Measurements from ENCODE around the gene ANKRD33B.

ANKRD33B gene

GRCh38 chr5:10591966-10592365 is 28.1 kb downstream of the ANKRD33B start:
- no peak overlapping the region for H3K27ac ChIP-seq
- no peak for TF ChIP-seq CTCF (IDR thresholded peaks at IDR 0.05)
- H3K4me3 ChIP-seq = no peak overlapping the region
- no peak for DNase-seq (ENCODE audit: low spot score)

GRCh38 chr5:10592601-10593000 is 28.7 kb downstream of the ANKRD33B start:
- Histone ChIP-seq H3K4me3 (no peak overlapping the region), H3K27ac (no peak overlapping the region)
- TF ChIP-seq CTCF (IDR thresholded peaks at IDR 0.05) = no peak
- no peak for DNase-seq (ENCODE audit: low spot score)

GRCh38 chr5:10593531-10594181 is 29.8 kb downstream of the ANKRD33B start:
- no peak overlapping the region for H3K27ac ChIP-seq
- no peak for TF ChIP-seq CTCF (IDR thresholded peaks at IDR 0.05)
- H3K4me3 ChIP-seq = no peak overlapping the region
- DNase-seq (ENCODE audit: low spot score) = no peak

GRCh38 chr5:10594591-10595210 is 30.8 kb downstream of the ANKRD33B start:
- no peak for DNase-seq (ENCODE audit: low spot score)
- H3K27ac ChIP-seq = peak overlapping the region; percentile 72 to 81
- TF ChIP-seq CTCF (IDR thresholded peaks at IDR 0.05) = no peak
- H3K4me3 ChIP-seq = no peak overlapping the region

GRCh38 chr5:10595293-10595671 is 31.4 kb downstream of the ANKRD33B start:
- peak overlapping the region; percentile 72 to 81 for H3K27ac ChIP-seq
- H3K4me3 ChIP-seq = peak overlapping the region; percentile 50
- no peak for DNase-seq (ENCODE audit: low spot score)
- no peak for TF ChIP-seq CTCF (IDR thresholded peaks at IDR 0.05)

GRCh38 chr5:10595672-10596309 is 31.9 kb downstream of the ANKRD33B start:
- no peak for TF ChIP-seq CTCF (IDR thresholded peaks at IDR 0.05)
- Histone ChIP-seq H3K4me3 (peak overlapping the region; percentile 50), H3K27ac (peak overlapping the region; percentile 72 to 81)

GRCh38 chr5:10596310-10596703 is 32.4 kb downstream of the ANKRD33B start:
- no peak for TF ChIP-seq CTCF (IDR thresholded peaks at IDR 0.05)
- H3K4me3 ChIP-seq = peak overlapping the region; percentile 50
- DNase-seq (ENCODE audit: low spot score) = no peak
- peak overlapping the region in 1 of 2 donors; percentile 81 for H3K27ac ChIP-seq

More at GRCh38 chr5:10595672-10596309, 31.9 kb downstream of the ANKRD33B start:
- no peak for DNase-seq (ENCODE audit: low spot score)

Measured in coronary artery (tissue), 2 donors.